Measurements from ENCODE around the gene ZNF287. TPM values are rescaled to one million over a fixed set of nuclear protein-coding genes. Genes with fewer than 3 reads are reported as not detected.

The ZNF287 gene
- total RNA-seq, 1 donor from 2014 or later = 13.9 TPM

GRCh38 chr17:16585796-16586195 lies 16.8 kb upstream of the ZNF287 start:
- Mint-ChIP-seq H3K4me3 (no peak overlapping the region), H3K27ac (no peak overlapping the region), H3K9me3 (peaks cover 4% of the 10 kb centered on the region), H3K27me3 (ENCODE audit: low read depth) (peaks cover 38% of the 10 kb centered on the region), H3K36me3 (no peaks in the 10 kb centered on the region), H3K4me1 (peaks cover 4% of the 10 kb centered on the region)
- no peak for TF ChIP-seq CTCF (IDR thresholded peaks at IDR 0.05; ENCODE audit: unreplicated experiment)
- no peak for DNase-seq (ENCODE audit: low spot score in 2 of 2, unreplicated experiment in 2 of 2)

GRCh38 chr17:16584273-16584995 lies 15.4 kb upstream of the ZNF287 start:
- peak overlapping the region; percentile 76 for H3K4me3 Mint-ChIP-seq

GRCh38 chr17:16583781-16584180 lies 14.8 kb upstream of the ZNF287 start:
- TF ChIP-seq CTCF (IDR thresholded peaks at IDR 0.05; ENCODE audit: unreplicated experiment) = no peak
- Mint-ChIP-seq H3K27me3 (ENCODE audit: low read depth) (peaks cover 47% of the 10 kb centered on the region), H3K27ac (no peak overlapping the region), H3K36me3 (no peaks in the 10 kb centered on the region), H3K4me1 (peaks cover 4% of the 10 kb centered on the region), H3K9me3 (peaks cover 8% of the 10 kb centered on the region), H3K4me3 (peak overlapping the region; percentile 76)
- DNase-seq (ENCODE audit: low spot score in 2 of 2, unreplicated experiment in 2 of 2) = no peak

More at GRCh38 chr17:16584273-16584995, 15.4 kb upstream of the ZNF287 start:
- Mint-ChIP-seq H3K27me3 (ENCODE audit: low read depth) (peaks cover 45% of the 10 kb centered on the region), H3K4me1 (peaks cover 4% of the 10 kb centered on the region), H3K9me3 (peaks cover 6% of the 10 kb centered on the region), H3K27ac (peak overlapping the region; percentile 57), H3K36me3 (no peaks in the 10 kb centered on the region)
- peak; percentile 86 to 95 for DNase-seq (ENCODE audit: low spot score in 2 of 2, unreplicated experiment in 2 of 2)
- TF ChIP-seq CTCF (IDR thresholded peaks at IDR 0.05; ENCODE audit: unreplicated experiment) = peak; percentile 74

GRCh38 chr17:16573466-16573865 lies 4.5 kb upstream of the ZNF287 start:
- Mint-ChIP-seq H3K4me3 (no peak overlapping the region), H3K27me3 (ENCODE audit: low read depth) (peaks cover 47% of the 10 kb centered on the region), H3K27ac (no peak overlapping the region), H3K36me3 (no peaks in the 10 kb centered on the region), H3K9me3 (no peaks in the 10 kb centered on the region), H3K4me1 (peaks cover under 1% of the 10 kb centered on the region)
- TF ChIP-seq CTCF (IDR thresholded peaks at IDR 0.05; ENCODE audit: unreplicated experiment) = no peak
- no peak for DNase-seq (ENCODE audit: low spot score in 2 of 2, unreplicated experiment in 2 of 2)

GRCh38 chr17:16569358-16569712 lies 331 bp upstream of the ZNF287 start:
- Mint-ChIP-seq H3K4me1 (peaks cover 4% of the 10 kb centered on the region), H3K4me3 (peak overlapping the region; percentile 81), H3K27me3 (ENCODE audit: low read depth) (peaks cover 32% of the 10 kb centered on the region), H3K27ac (no peak overlapping the region), H3K9me3 (no peaks in the 10 kb centered on the region), H3K36me3 (peaks cover 14% of the 10 kb centered on the region)
- TF ChIP-seq CTCF (IDR thresholded peaks at IDR 0.05; ENCODE audit: unreplicated experiment) = no peak
- no peak for DNase-seq (ENCODE audit: low spot score in 2 of 2, unreplicated experiment in 2 of 2)
